Activated CD4-positive, alpha-beta T cell treated with anti-CD3 and anti-CD28 coated beads for 1 hour (primary cell): ENCODE measurements around the gene UBAC1.
A peak's percentile ranks its signal among the peaks of the same experiment; 100 is the strongest.

Experiments
- DNase-seq: peaks from one replicate; pipeline ENCODE4 v3.0.0-alpha.2; 2020

The UBAC1 gene

GRCh38 chr9:135961277-135961715 lies at the start of gene UBAC1:
Gene UBAC1, minus strand, starts transcription at chr9:135961373. Its CDS starts 211 bp downstream, at chr9:135961162.
- peak; percentile 92 for DNase-seq

- DNase-seq = no peak
These were observed 49.6 kb upstream of the UBAC1 start for GRCh38 chr9:136010615-136011361.

GRCh38 chr9:136010176-136010575 lies 49.0 kb upstream of the UBAC1 start:
- DNase-seq = no peak

GRCh38 chr9:136009516-136009915 lies 48.3 kb upstream of the UBAC1 start:
- no peak for DNase-seq

- DNase-seq = no peak
These were observed 47.5 kb upstream of the UBAC1 start for GRCh38 chr9:136008693-136008997.

GRCh38 chr9:136007934-136008692 lies 46.9 kb upstream of the UBAC1 start:
- no peak for DNase-seq

GRCh38 chr9:136007276-136007933 lies 46.2 kb upstream of the UBAC1 start:
- no peak for DNase-seq

GRCh38 chr9:136006169-136006568 lies 45.0 kb upstream of the UBAC1 start:
- DNase-seq = no peak

GRCh38 chr9:136004712-136005111 lies 43.5 kb upstream of the UBAC1 start:
- DNase-seq = no peak

- no peak for DNase-seq
These were observed 43.0 kb upstream of the UBAC1 start for GRCh38 chr9:136004219-136004618.

GRCh38 chr9:136003411-136004218 lies 42.4 kb upstream of the UBAC1 start:
- DNase-seq = no peak

- no peak for DNase-seq
These were observed 41.7 kb upstream of the UBAC1 start for GRCh38 chr9:136002881-136003280.

GRCh38 chr9:136002215-136002614 lies 41.0 kb upstream of the UBAC1 start:
- DNase-seq = no peak

- DNase-seq = no peak
These were observed 40.1 kb upstream of the UBAC1 start for GRCh38 chr9:136001231-136001630.

GRCh38 chr9:135998410-135999071 lies 37.4 kb upstream of the UBAC1 start:
- DNase-seq = no peak

- no peak for DNase-seq
These were observed 36.8 kb upstream of the UBAC1 start for GRCh38 chr9:135998016-135998380.

GRCh38 chr9:135997090-135998015 lies 36.2 kb upstream of the UBAC1 start:
- DNase-seq = no peak

GRCh38 chr9:135995816-135996215 lies 34.6 kb upstream of the UBAC1 start:
- no peak for DNase-seq

GRCh38 chr9:135994501-135995192 lies 33.5 kb upstream of the UBAC1 start:
- no peak for DNase-seq

GRCh38 chr9:135993765-135994500 lies 32.8 kb upstream of the UBAC1 start:
- no peak for DNase-seq
